Activated CD4-positive, alpha-beta T cell treated with anti-CD3 and anti-CD28 coated beads for 4 hours (primary cell): ENCODE data around the gene ABCA13.

Experiments used
- DNase-seq, 2 donors: peaks; one replicate each; pipeline ENCODE4 v3.0.0-alpha.2; 2020

Gene ABCA13

GRCh38 chr7:48300301-48300700, 129.0 kb downstream of the ABCA13 start:
- DNase-seq = no peak

- DNase-seq = no peak
Measured at GRCh38 chr7:48301201-48301600, 129.9 kb downstream of the ABCA13 start.

GRCh38 chr7:48304641-48305040, 133.4 kb downstream of the ABCA13 start:
- no peak for DNase-seq

GRCh38 chr7:48305661-48306060, 134.4 kb downstream of the ABCA13 start:
- DNase-seq = no peak

GRCh38 chr7:48307041-48307714, 135.9 kb downstream of the ABCA13 start:
- no peak for DNase-seq

- no peak for DNase-seq
Measured at GRCh38 chr7:48309720-48310119, 138.5 kb downstream of the ABCA13 start.

GRCh38 chr7:48311464-48312100, 140.3 kb downstream of the ABCA13 start:
- no peak for DNase-seq

GRCh38 chr7:48312151-48312550, 140.9 kb downstream of the ABCA13 start:
- no peak for DNase-seq

- DNase-seq = no peak
Measured at GRCh38 chr7:48316768-48317167, 145.5 kb downstream of the ABCA13 start.

- no peak for DNase-seq
Measured at GRCh38 chr7:48317360-48317759, 146.1 kb downstream of the ABCA13 start.

- DNase-seq = no peak
Measured at GRCh38 chr7:48321319-48322010, 150.2 kb downstream of the ABCA13 start.

GRCh38 chr7:48337012-48337621, 165.9 kb downstream of the ABCA13 start:
- no peak for DNase-seq

- no peak for DNase-seq
Measured at GRCh38 chr7:48337781-48338180, 166.5 kb downstream of the ABCA13 start.

- no peak for DNase-seq
Measured at GRCh38 chr7:48347230-48347825, 176.1 kb downstream of the ABCA13 start.

- no peak for DNase-seq
Measured at GRCh38 chr7:48350515-48350914, 179.3 kb downstream of the ABCA13 start.

- no peak for DNase-seq
Measured at GRCh38 chr7:48351900-48352299, 180.6 kb downstream of the ABCA13 start.

- DNase-seq = no peak
Measured at GRCh38 chr7:48355346-48355745, 184.1 kb downstream of the ABCA13 start.

- DNase-seq = no peak
Measured at GRCh38 chr7:48360574-48360973, 189.3 kb downstream of the ABCA13 start.

GRCh38 chr7:48363174-48363573, 191.9 kb downstream of the ABCA13 start:
- DNase-seq = no peak

- no peak for DNase-seq
Measured at GRCh38 chr7:48365010-48365409, 193.8 kb downstream of the ABCA13 start.

- no peak for DNase-seq
Measured at GRCh38 chr7:48366096-48366495, 194.8 kb downstream of the ABCA13 start.

- DNase-seq = no peak
Measured at GRCh38 chr7:48376263-48376662, 205.0 kb downstream of the ABCA13 start.

- DNase-seq = no peak
Measured at GRCh38 chr7:48380921-48381320, 209.7 kb downstream of the ABCA13 start.
